HG02870 (cell line): Measurements from ENCODE around the gene CAVIN3.

Experiments
- ATAC-seq: cut with Tn5 transposase; IDR thresholded peaks from one replicate; pipeline ENCODE4 v1.9.1; 2021; ENCODE audit warnings: mild to moderate bottlenecking, moderate library complexity; ENCODE audit not compliant: unreplicated experiment

CAVIN3 gene

DNA sequence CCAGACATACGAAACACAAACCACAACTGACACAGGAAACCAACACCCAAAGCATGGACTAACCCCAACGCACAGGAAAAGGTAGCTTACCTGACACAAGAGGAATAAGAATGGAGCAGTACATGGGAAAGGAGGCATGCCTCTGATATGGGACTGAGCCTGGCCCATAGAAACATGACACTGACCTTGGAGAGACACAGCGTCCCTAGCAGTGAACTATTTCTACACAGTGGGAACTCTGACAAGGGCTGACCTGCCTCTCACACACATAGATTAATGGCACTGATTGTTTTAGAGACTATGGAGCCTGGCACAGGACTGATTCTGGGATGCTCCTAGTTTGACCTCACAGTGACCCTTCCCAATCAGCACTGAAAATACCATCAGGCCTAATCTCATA lies 48.7 kb downstream of the CAVIN3 start:
- ATAC-seq: no peak

DNA sequence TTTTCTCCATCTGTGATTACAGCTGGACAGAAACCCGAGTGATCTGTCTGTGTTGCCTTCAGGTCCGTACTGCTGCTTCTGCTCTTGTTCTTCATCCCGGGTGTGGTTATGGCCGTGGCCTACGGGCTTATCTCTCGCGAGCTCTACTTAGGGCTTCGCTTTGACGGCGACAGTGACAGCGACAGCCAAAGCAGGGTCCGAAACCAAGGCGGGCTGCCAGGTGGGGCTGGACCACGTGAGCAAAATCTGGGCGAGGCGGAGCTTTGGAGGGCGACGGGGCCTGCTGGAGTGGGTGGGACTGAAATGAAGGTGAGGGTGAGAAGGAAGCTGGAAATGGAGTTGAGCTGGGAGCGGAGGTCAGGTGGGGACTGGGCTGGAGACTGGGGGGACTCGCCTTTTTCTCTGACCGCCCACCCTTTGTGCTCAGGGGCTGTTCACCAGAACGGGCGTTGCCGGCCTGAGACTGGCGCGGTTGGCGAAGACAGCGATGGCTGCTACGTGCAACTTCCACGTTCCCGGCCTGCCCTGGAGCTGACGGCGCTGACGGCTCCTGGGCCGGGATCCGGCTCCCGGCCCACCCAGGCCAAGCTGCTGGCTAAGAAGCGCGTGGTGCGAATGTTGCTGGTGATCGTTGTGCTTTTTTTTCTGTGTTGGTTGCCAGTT lies 49.6 kb downstream of the CAVIN3 start:
- no peak for ATAC-seq

DNA sequence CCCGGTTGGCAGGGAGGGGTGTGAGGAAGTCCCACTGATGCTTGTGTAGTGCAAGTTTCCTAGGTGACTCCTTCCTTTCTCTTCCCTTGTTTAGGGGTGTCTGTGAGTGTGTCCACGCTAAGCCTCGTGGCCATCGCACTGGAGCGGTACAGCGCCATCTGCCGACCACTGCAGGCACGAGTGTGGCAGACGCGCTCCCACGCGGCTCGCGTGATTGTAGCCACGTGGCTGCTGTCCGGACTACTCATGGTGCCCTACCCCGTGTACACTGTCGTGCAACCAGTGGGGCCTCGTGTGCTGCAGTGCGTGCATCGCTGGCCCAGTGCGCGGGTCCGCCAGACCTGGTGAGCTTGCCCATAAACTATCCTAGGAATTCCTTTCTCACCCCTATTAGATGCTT lies 50.3 kb downstream of the CAVIN3 start:
- ATAC-seq: no peak
